CD4-positive, alpha-beta T cell treated with Interleukin-21 for 1 hour (primary cell): ENCODE data around the gene MARK3.

Experiments used
- DNase-seq: peaks from one replicate; pipeline ENCODE4 v3.0.0-alpha.2; 2020

The MARK3 gene

GRCh38 chr14:103367995-103368394 is 17.2 kb upstream of the MARK3 start:
- no peak for DNase-seq

- DNase-seq = no peak
Observed at GRCh38 chr14:103370087-103370486, 15.1 kb upstream of the MARK3 start.

- DNase-seq = no peak
Observed at GRCh38 chr14:103372017-103372416, 13.2 kb upstream of the MARK3 start.

GRCh38 chr14:103372552-103373304 is 12.5 kb upstream of the MARK3 start:
- no peak for DNase-seq

GRCh38 chr14:103374121-103374520 is 11.1 kb upstream of the MARK3 start:
- no peak for DNase-seq

- no peak for DNase-seq
Observed at GRCh38 chr14:103377522-103378037, 7.6 kb upstream of the MARK3 start.

- DNase-seq = no peak
Observed at GRCh38 chr14:103378038-103378854, 7.0 kb upstream of the MARK3 start.

GRCh38 chr14:103380719-103381377 is 4.4 kb upstream of the MARK3 start:
- DNase-seq = no peak

- no peak for DNase-seq
Observed at GRCh38 chr14:103382376-103382775, 2.8 kb upstream of the MARK3 start.

- no peak for DNase-seq
Observed at GRCh38 chr14:103384450-103385151, 614 bp upstream of the MARK3 start.

GRCh38 chr14:103385929-103386712 is 906 bp downstream of the MARK3 start:
- peak; percentile 38 for DNase-seq

- no peak for DNase-seq
Observed at GRCh38 chr14:103386713-103387329, 1.6 kb downstream of the MARK3 start.

GRCh38 chr14:103388664-103389063 is 3.4 kb downstream of the MARK3 start:
- DNase-seq = no peak

- DNase-seq = no peak
Observed at GRCh38 chr14:103390605-103391004, 5.4 kb downstream of the MARK3 start.

GRCh38 chr14:103391048-103391447 is 5.8 kb downstream of the MARK3 start:
- DNase-seq = peak; percentile 65

- DNase-seq = no peak
Observed at GRCh38 chr14:103392106-103392505, 6.9 kb downstream of the MARK3 start.

- no peak for DNase-seq
Observed at GRCh38 chr14:103392572-103392971, 7.4 kb downstream of the MARK3 start.

- no peak for DNase-seq
Observed at GRCh38 chr14:103393070-103393469, 7.9 kb downstream of the MARK3 start.

- peak; percentile 38 for DNase-seq
Observed at GRCh38 chr14:103393676-103394626, 8.7 kb downstream of the MARK3 start.

GRCh38 chr14:103395244-103395643 is 10.0 kb downstream of the MARK3 start:
- DNase-seq = no peak
